DMS53 treated with DMSO at 0.1 percent for 48 hours (cell line): ENCODE measurements around the gene MATCAP1.
A peak's percentile ranks its signal among the peaks of the same experiment; 100 is the strongest.

ENCODE experiments used
- DNase-seq: peaks from one replicate; lab custom pipeline; 2025; ENCODE audit not compliant: unreplicated experiment; lab: John Stamatoyannopoulos, UW

The MATCAP1 gene

GRCh38 chr16:67174706-67175231 is 9.0 kb downstream of the MATCAP1 start:
- DNase-seq = no peak

- peak; percentile 79 for DNase-seq
Observed at GRCh38 chr16:67173808-67174705, 9.7 kb downstream of the MATCAP1 start.

- DNase-seq = no peak
Observed at GRCh38 chr16:67173323-67173722, 10.4 kb downstream of the MATCAP1 start.

- DNase-seq = no peak
Observed at GRCh38 chr16:67170949-67171649, 12.7 kb downstream of the MATCAP1 start.

- DNase-seq = peak; percentile 55
Observed at GRCh38 chr16:67170168-67170948, 13.4 kb downstream of the MATCAP1 start, which contains the start of gene NOL3. Gene NOL3, plus strand, starts transcription at chr16:67170538.

- no peak for DNase-seq
Observed at GRCh38 chr16:67169642-67170167, 14.1 kb downstream of the MATCAP1 start.

- DNase-seq = no peak
Observed at GRCh38 chr16:67169011-67169451, 14.7 kb downstream of the MATCAP1 start.

GRCh38 chr16:67167588-67167987 is 16.2 kb downstream of the MATCAP1 start:
- no peak for DNase-seq

GRCh38 chr16:67166598-67167168 is 17.1 kb downstream of the MATCAP1 start:
- no peak for DNase-seq

GRCh38 chr16:67166110-67166547 is 17.6 kb downstream of the MATCAP1 start:
- no peak for DNase-seq

- DNase-seq = no peak
Observed at GRCh38 chr16:67165121-67166078, 18.4 kb downstream of the MATCAP1 start.

GRCh38 chr16:67164599-67165061 is 19.1 kb downstream of the MATCAP1 start, which contains the start of gene HSF4:
Gene HSF4, plus strand, starts transcription at chr16:67164745. Its CDS starts 67 bp downstream, at chr16:67164812.
- no peak for DNase-seq

GRCh38 chr16:67163999-67164558 is 19.7 kb downstream of the MATCAP1 start:
- no peak for DNase-seq

GRCh38 chr16:67163164-67163998 is 20.4 kb downstream of the MATCAP1 start:
- no peak for DNase-seq

GRCh38 chr16:67162506-67163163 is 21.1 kb downstream of the MATCAP1 start:
- DNase-seq = no peak

- DNase-seq = no peak
Observed at GRCh38 chr16:67161595-67162058, 22.1 kb downstream of the MATCAP1 start.
